ENCODE data around the gene C14orf119. TPM values are rescaled to one million over a fixed set of nuclear protein-coding genes. Genes with fewer than 3 reads are reported as not detected.

The C14orf119 gene
- total RNA-seq, 1 experiment from 2014 or later, result 57.1 TPM

DNA sequence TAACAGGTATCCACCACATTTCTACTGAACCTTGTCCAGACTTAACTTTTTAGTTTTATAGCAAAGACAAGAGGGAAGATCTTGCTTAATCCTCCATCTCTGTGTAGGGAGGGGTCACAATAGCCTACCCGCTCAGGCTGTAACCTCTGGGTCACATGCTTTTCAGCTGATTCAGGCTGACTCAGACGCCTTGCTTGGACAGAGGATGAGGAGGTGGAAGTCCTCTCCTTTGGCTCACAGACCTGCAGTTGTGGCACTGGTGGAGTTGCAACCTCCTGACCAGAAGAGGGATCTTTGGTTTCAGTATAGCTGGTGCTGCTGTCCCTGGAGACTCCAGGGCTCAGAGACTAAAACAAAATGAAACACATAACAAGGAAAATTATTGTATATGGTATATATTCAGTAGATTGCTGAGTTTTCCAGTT is 16.6 kb upstream of the C14orf119 start:
- in situ Hi-C loops (cut with HindIII; ENCODE audit: low pct_unique_long_range_greater_than_20kb, low sequenced_read_pairs), result no loop called here
- peak; percentile 77 for DNase-seq (ENCODE audit: low read depth)

DNA sequence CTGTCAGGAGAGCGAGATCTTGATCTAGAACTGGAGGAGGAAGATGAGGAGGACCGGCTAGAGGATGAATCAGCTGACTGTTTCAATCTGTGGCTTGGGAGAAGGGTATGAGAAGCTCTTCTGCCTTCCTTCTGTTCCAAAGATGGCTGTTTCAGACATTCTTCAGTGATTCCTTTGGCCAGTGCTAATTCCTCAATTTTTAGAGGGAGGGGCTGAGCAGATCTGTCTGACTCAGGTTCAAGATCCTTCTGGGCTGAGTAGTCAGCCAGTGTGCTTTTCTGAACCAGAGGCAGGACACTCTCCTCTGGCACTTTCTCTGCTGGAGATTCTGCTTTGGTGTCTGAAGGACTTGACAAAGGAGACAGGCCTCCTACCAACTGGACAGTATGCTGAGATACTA is 15.6 kb upstream of the C14orf119 start:
- no peak for DNase-seq (ENCODE audit: low read depth)
- in situ Hi-C loops (cut with HindIII; ENCODE audit: low pct_unique_long_range_greater_than_20kb, low sequenced_read_pairs), result no loop called here

DNA sequence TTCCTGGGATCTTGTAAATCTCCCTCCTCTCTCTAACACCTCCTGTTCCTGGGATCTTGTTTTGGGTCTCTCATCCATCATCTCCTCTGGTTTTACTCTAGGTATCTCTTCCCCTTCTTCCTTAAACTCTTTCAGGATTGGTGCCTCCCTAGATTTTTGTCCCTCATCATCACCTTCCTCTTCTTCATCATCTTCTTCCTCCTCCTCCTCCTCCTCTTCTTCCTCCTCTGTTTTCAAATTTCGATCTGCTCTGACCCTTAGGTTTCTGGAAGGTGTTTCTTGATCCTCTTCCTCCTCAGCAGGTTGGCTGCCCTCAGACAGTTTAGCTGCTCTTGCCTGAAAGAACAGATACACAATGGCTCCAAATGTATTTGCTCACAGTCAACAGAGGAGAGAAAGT is 14.8 kb upstream of the C14orf119 start:
- no peak for DNase-seq (ENCODE audit: low read depth)
- in situ Hi-C loops (cut with HindIII; ENCODE audit: low pct_unique_long_range_greater_than_20kb, low sequenced_read_pairs), result no loop called here

DNA sequence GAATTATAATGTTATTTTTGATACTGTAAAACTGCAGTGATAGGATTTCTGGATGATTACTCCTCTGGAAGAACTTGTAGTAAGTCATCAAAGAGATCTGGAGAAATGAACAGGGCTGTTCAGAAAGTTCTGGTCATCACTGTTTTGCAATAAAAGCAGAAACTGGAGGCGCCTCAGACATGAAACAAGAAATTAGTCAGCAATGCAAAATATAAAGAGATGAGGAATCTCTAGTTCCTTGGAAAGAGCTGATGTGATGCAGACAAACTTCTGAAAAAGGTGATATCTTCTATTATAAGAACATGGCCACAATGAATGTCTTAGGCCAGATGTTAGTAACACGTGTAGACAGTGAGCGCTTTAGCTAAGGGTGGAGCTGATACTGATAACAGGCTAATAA is 9.8 kb upstream of the C14orf119 start:
- in situ Hi-C loops (cut with HindIII; ENCODE audit: low pct_unique_long_range_greater_than_20kb, low sequenced_read_pairs), result no loop called here

DNA sequence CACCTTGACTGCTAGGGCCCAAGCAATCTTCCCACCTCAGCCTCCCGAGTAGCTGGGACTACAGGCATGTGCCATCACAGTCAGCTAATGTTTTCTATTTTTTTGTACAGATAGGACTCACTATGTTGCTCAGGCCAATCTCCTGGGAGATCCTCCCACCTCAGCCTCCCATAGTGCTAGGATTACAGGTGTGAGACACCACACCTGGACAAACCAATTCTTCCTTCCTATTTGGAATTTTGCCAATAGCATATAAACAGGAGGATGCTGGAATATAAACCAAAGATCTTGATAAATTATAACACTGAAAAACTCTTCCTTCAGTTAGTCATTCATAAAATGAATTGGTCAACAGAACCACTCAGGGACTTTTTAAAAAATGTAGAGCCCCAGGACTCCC is 8.7 kb upstream of the C14orf119 start:
- DNase-seq (ENCODE audit: low read depth), result no peak
- in situ Hi-C loops (cut with HindIII; ENCODE audit: low pct_unique_long_range_greater_than_20kb, low sequenced_read_pairs), result no loop called here

More for the DNA sequence above, 9.8 kb upstream of the C14orf119 start:
- no peak for DNase-seq (ENCODE audit: low read depth)

DNA sequence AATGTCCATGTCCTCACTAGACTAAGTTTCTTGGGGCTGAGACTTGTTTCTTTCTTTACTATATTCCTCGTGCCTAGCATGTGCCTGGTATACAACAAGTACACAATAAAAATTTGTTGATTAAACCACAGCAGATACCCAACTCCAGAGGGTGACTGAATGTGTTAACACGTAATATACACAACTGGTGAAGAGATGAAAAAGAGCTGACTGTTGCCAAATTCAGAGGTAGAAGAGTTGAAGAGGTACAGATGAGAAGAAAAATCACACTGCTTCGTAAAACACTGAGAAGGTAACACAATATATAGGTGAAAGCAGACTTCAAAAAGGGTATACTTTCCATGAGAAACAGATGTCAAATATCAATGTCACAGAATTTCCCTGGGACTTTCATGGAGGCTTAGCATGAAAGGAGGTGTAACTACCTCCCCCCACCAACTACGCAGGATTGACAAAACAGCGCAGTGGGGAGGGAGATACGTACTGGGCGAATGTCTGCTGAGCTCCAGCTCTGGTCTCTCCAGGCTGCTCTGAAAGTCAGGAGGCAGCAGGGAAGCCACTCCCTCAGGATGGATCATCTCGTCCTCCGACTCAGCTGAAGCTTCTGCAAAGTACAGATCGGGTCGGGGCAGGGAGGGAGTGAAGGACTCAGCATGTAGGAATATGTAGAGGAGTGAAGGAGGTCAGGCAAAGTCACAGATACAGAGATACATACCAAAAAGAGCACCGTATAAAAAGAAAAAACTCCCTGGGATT is 5.6 kb upstream of the C14orf119 start:
- in situ Hi-C loops (cut with HindIII; ENCODE audit: low pct_unique_long_range_greater_than_20kb, low sequenced_read_pairs), result no loop called here

DNA sequence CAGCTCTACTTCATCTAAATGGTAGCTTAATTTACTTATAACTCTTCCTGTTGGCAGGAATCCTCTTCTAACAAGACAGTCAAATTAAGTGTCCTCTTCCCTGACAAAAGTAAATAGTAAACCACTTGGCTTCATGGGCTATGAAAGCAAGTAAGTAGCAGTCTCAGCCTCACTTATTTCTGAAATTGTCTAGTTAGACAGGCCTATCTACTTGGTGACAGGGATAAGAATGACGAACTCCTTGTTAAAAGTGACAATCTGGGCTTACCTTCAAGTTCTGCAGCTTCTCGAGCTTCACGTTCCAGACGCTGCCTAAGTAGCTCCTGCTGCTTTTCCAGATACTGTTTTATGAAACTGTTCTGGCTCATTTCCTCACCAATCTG is 5.1 kb upstream of the C14orf119 start:
- in situ Hi-C loops (cut with HindIII; ENCODE audit: low pct_unique_long_range_greater_than_20kb, low sequenced_read_pairs), result no loop called here
- no peak for DNase-seq (ENCODE audit: low read depth)

More for the DNA sequence above, 5.6 kb upstream of the C14orf119 start:
- DNase-seq (ENCODE audit: low read depth), result no peak

DNA sequence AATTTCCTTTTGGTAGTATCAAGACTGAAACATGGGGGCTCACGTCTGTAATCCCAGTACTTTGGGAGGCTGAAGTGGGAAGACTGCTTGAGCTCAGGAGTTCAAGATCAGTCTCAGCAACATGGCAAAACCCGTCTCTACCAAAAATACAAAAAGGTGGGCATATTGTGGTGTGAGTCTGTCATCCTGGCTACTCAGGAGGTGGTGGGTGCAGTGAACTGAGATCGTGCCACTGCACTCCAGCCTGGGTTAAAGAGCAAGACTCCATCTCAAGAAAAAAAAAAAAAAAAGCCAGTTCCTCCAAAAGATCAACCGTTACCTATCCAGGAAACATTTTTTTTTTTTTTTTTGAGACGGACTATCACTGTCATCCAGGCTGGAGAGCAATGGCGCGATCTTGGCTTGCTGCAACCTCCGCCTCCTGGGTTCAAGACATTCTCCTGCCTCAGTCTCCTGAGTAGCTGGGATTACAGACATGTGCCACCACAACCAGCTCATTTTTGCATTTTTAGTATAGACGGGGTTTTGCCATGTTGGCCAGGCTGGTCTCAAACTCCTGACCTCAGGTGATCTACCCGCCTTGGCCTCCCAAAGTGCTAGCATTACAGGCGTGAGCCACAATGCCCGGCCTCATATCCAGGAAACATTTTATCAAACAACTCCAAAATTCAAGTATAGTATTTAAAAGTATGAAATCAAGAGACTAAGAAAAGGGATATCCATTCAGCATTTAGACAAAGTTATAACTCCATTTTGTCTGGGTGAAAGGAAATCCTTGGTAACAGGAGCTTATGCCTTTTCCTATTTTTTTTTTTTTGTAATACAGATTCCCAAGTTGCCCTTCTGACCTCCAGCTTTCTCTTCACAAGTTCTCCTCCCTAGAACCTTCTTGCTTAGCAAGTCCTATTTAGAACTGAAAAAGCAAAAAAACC is 3.7 kb upstream of the C14orf119 start:
- in situ Hi-C loops (cut with HindIII; ENCODE audit: low pct_unique_long_range_greater_than_20kb, low sequenced_read_pairs), result no loop called here
- no peak for DNase-seq (ENCODE audit: low read depth)

DNA sequence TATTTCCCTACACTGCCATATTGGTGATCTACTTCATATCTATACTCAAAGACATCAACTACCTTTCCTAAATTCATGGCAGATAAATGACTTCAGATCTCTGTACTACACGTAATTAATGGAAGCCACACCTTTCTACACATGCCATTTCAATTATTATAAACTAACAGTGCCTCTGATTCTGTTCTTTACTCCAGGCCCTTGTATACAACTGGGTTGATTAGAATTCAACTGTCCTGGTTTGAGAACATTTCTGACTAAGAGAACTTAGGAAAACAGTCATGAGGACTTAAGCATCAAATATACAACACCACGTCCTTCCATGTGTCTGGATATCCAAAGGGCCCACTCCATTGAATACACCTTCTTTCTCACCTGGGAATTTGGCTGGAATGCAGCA is 2.2 kb upstream of the C14orf119 start:
- DNase-seq (ENCODE audit: low read depth), result no peak
- in situ Hi-C loops (cut with HindIII; ENCODE audit: low pct_unique_long_range_greater_than_20kb, low sequenced_read_pairs), result no loop called here

DNA sequence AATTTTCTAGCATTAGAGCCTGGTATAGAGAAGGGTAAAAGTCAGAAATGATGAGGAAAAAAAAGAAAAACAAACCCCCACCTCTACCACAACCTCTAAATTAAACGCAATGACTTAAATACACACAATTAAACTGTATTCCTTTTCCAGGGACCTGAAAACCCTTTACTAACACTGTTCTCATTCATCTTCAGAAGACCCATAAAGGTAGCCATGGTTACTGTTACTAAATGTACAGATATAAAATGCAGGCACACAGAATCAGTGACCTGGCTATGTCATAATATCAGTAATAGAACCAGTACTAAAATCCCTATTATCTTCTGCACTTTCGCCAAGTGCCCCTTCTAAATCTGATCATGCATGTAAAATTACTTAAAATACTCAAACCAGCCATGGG is 1.8 kb upstream of the C14orf119 start:
- in situ Hi-C loops (cut with HindIII; ENCODE audit: low pct_unique_long_range_greater_than_20kb, low sequenced_read_pairs), result no loop called here
- no peak for DNase-seq (ENCODE audit: low read depth)

DNA sequence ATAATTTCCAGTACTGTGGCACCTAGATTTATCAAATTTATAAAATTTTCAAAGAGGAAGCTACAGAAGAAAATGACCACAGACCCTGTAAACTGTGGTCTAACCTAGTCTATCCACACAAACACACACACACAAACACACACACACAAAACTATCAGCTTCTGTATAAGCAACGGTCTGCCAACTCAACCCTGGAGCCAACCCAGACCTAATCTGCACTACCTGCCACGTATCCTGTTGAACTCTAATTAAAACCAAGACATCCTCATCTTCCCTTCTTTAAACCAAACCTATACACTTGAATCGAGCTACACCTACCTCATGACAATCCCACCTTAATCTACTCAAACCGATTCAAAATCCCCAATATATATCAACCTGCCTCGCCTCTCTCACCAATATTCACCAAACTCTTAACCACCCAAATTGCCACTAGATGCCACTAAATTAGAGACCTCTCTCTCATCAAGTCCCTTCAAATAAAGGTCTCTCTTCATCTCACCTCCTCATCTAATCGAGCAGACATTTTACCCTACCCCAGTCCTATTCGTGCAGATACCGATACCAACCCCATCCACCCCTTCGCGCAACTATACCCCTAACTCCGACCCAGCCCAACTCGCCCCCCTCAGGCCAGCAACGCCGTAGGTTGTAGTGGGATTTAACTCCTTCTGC is 1.2 kb upstream of the C14orf119 start:
- in situ Hi-C loops (cut with HindIII; ENCODE audit: low pct_unique_long_range_greater_than_20kb, low sequenced_read_pairs), result no loop called here
- no peak for DNase-seq (ENCODE audit: low read depth)

DNA sequence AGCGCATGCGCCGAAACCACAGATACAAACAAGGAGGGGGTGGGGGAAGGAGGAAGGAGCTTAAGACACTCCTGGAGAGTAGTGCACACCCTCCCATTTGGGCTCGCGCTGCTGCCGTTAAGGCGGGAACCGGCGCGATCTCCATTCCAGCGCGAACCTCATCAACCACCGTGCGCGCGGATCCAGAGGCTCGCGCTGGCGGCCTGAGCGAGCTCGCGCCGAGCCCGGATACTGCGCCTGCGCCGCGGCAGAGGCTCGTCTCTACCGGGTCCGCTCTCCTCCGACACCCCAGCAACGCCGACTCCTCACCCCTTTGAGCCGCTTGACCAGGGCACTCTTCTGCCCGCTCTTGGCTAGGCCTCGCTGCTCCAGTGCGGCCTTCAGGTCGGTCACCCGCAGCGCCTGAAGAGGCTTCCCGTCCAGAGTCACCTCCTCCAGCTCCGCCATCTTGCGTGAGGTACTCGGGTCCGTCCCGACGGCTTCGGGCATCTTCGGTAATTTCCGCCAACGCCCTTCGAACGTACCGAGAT is 574 bp upstream of the C14orf119 start, which contains the start of gene ACIN1:
Gene ACIN1 (minus strand): TSS at position 471 of the 530 bp plus-strand sequence. CDS start 24 bp downstream, at position 447.
- no peak for DNase-seq (ENCODE audit: low read depth)
- in situ Hi-C loops (cut with HindIII; ENCODE audit: low pct_unique_long_range_greater_than_20kb, low sequenced_read_pairs), result no loop called here

DNA sequence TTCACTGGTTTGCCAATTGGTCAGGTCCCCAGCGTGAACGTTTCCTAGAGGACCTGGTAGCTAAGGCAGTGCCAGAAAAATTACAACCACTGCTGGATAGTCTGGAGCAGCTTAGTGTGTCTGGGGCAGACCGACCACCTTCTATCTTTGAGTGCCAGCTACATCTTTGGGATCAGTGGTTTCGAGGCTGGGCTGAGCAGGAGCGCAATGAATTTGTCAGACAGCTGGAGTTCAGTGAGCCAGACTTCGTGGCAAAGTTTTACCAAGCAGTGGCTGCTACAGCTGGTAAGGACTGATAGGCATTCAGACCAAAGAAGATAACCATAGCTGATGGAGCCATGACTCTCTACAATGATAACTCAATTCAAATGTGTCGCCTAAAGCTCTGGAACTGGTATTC is 2.5 kb downstream of the C14orf119 start:
- in situ Hi-C loops (cut with HindIII; ENCODE audit: low pct_unique_long_range_greater_than_20kb, low sequenced_read_pairs), result no loop called here
- DNase-seq (ENCODE audit: low read depth), result no peak

DNA sequence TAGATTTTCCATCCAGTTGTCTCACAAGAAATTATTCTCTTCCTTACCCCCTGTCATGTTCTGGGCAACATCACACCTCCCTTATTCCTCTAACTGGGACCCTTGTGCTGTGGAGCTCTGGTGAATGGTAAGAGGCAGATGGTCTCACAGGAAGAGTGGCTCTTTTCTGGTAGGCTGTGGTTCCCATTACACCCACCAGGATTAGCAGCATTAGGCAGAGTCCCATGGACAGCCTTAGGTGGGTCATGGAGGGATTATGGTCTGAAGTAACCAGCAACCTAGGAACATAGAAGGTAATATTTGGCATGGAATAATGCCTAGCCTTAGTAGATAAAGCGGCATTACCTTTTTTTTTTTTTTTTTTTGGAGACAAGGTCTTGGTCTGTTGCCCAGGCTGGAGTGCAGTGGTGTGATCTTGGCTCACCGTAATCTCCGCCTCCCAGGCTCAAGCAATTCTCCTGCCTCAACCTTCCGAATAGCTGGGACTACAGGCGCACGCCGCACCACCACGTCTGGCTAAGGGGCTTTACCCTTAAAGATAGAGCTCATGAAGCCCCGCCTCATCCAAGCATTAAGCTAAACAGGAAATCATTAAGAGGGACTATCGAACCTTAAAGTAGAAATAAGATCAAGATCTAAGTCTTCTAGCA is 4.0 kb downstream of the C14orf119 start:
- no peak for DNase-seq (ENCODE audit: low read depth)
- in situ Hi-C loops (cut with HindIII; ENCODE audit: low pct_unique_long_range_greater_than_20kb, low sequenced_read_pairs), result no loop called here

DNA sequence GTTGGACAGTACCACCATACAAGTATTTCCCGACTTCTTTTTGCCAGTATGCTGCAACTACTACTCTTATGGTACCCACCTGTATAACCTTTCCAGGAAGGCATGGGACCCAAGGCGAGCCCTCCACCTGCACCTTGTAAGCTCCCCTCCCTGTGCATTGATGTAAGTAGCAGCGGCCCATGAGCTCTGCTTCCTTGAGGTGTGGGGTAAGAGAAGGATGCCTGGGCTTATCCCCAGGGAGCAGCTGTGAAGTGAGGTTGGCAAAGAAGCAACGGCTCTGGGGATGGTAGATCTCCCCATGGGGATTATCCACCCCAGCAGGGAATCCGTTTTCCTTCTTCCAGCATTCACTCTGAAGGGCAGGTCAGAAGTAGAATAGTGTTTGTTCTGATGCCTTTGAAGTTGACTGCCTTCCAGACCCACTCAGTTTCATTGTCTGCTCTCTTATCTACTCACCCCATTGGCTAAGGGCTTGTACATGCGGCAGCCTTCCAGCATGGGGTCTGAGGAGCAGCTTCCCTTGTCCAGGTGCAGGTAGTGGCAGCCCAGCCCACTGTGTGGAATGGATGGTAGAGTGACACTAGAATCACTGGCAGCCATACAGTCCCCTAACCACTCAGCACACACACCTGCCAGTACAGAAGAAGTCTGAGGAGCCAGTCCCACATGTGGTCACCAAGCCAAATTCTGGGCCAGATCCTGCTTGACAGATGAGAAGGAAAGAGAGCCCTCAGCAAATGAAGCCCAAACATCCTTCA is 6.1 kb downstream of the C14orf119 start:
- in situ Hi-C loops (cut with HindIII; ENCODE audit: low pct_unique_long_range_greater_than_20kb, low sequenced_read_pairs), result no loop called here
- DNase-seq (ENCODE audit: low read depth), result no peak

DNA sequence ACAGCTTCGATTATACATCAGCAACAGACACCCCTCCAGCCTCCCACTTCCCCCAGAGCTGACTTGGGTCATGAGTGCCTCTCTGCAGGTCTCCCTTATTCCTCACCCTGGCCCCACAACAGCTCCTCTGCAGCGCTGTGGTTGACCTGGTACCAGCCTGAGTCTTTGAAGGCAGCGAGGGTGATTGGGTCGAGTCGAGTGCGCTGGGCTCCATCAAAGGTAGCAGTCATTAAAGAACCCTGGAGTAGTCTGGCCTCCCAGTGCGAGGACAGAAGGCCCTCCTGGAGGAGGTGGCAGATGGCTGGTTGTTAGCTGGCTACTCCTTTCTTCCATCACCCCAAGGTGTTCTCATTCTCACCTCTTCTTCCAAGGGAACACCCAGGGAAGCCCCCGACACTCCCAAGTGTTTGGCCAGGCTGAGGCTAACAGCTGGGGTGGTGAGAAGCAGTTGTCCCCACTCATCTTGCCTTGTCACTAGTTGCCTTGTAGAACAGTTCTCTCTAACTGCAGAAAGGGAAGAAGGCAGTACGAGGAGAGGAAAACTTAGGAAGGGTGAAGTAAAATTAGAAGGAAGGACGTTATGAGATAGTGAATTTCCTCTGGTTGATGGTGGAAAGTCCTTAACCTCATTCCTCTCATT is 6.8 kb downstream of the C14orf119 start:
- in situ Hi-C loops (cut with HindIII; ENCODE audit: low pct_unique_long_range_greater_than_20kb, low sequenced_read_pairs), result no loop called here
- DNase-seq (ENCODE audit: low read depth), result no peak

DNA sequence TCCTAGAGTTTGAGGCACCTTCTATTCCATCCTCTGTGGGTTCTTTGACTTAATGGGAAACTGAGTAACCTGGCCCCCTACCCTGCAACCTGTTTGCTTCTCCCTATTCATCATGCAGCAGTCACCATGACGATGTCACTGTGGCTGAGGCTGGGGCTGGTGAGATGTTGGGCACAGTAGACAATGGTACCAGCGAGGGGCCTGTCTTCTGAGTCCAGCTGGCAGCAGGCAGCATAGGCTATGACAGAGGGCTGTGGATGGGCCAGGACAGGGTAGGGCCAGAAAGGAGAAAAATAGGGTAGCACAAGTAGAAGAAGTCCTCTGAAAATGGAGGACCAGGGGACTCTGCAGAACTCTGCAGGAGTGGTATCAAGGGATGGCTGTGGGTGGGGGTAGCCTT is 7.5 kb downstream of the C14orf119 start:
- in situ Hi-C loops (cut with HindIII; ENCODE audit: low pct_unique_long_range_greater_than_20kb, low sequenced_read_pairs), result no loop called here
- no peak for DNase-seq (ENCODE audit: low read depth)

Data from Caki2 (cell line).